HG02571 (cell line): ENCODE measurements around the gene JMJD1C.
"Not testable (repeated sequence)": the region's sequence is repeated elsewhere in the genome, so short reads cannot be mapped to it uniquely, and the experiment has no call there.

ENCODE experiments used
- ATAC-seq: cut with Tn5 transposase; IDR thresholded peaks from one replicate; pipeline ENCODE4 v1.9.1; 2021; ENCODE audit warnings: mild to moderate bottlenecking, moderate library complexity; ENCODE audit not compliant: unreplicated experiment

Gene JMJD1C

GRCh38 chr10:63369711-63370110, 96.1 kb downstream of the JMJD1C start:
- ATAC-seq = no peak

DNA sequence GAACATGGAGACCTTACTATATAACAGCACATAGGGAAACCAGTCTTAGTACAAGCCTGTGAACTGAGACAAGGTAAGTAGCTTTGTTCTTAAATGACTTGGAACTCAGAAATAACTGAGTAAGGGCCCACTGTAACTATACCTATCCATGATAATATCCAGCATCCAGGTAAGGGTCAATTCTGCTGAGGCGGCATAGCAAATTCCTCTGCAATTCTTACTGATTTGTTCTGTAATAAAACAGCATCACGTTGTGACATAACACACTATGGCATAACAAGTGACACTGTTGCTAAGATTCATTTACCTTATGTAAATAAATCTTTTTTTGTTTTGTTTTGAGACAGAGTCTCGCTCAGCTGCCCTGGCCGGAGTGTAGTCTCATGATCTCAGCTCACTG, 97.4 kb downstream of the JMJD1C start:
- ATAC-seq = no peak

DNA sequence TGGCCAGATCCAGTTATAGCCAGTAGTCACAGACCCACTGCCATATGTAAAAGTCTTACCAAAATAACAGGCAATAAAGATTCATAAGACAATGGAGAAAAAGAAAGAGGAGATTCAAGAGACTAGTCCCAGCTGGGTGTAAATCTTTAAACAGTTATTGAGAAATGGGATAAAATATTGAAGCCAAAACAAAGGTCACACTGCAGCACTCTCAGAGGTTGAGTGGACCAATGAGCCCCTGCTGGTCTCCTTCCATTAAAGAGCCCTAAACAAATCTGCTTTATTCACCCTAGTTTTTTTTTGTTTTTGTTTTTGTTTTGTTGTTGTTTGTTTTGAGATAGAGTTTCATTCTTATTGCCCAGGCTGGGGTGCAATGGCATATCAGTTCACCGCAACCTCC, 98.8 kb downstream of the JMJD1C start:
- ATAC-seq = no peak

- ATAC-seq = no peak
Observed at GRCh38 chr10:63365976-63366765, 99.6 kb downstream of the JMJD1C start.

DNA sequence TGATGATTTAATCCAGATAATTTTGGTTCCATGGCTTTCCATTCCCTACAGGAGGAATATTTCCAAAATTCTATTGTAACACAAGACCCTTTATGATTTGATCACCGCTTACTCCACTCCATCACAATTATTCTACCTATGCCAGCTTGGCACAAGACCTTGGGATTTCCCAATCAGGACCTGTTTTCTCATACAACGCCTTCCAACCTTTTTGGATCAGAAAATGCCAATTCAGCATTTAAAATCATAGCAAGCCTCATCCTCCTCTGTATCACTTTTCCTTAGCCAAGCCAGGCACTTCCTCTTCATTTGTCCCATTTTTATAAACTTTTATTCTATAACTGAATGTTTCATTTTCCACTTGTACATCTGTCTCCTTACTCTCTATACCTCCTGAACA, 100.9 kb downstream of the JMJD1C start:
- no peak for ATAC-seq

- no peak for ATAC-seq
Observed at GRCh38 chr10:63363951-63364350, 101.8 kb downstream of the JMJD1C start.

- ATAC-seq = no peak
Observed at GRCh38 chr10:63355682-63356081, 110.1 kb downstream of the JMJD1C start.

- no peak for ATAC-seq
Observed at GRCh38 chr10:63352976-63353375, 112.8 kb downstream of the JMJD1C start.

- no peak for ATAC-seq
Observed at GRCh38 chr10:63348245-63348850, 117.4 kb downstream of the JMJD1C start.

DNA sequence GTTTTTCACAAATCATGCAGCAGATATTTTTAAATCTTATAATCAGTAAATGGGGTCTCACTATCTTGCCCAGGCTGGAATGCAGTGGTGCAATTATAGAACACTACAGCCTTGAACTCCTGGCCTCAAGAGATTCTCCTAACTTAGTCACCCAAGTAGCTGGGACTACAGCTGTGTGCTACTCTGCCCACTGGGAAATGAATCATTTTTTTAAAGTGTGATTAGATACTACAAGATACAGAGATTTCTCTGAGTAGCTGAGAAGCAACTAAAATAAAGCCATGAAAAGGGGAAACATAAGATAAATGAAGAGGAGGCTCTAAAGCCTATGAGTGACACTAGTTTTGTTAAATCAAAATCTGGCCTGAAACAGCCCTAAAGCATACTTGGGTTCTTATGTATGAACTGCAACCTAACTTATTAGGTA, 119.7 kb downstream of the JMJD1C start:
- ATAC-seq = no peak

DNA sequence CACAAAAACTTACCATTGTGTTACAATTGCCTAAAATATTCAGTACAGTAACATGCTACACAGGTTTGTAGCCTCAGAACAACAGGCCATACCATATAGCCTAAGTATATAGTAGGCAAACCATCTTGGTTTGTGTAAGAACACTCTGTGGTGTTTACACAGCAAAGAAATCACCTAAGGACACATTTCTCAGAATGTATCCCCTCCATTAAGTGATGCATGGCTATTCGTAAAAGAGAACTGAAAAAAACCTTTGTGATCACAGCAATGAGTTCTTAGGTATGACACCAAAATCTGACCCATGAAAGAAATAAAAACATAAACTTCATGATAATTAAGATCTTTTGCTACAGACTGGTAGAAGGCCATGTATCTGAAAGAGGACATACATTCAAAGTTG, 121.5 kb downstream of the JMJD1C start:
- ATAC-seq = no peak

GRCh38 chr10:63343476-63343875, 122.3 kb downstream of the JMJD1C start:
- ATAC-seq = no peak

- not testable (repeated sequence) for ATAC-seq
Observed at GRCh38 chr10:63339640-63340039, 126.1 kb downstream of the JMJD1C start.

DNA sequence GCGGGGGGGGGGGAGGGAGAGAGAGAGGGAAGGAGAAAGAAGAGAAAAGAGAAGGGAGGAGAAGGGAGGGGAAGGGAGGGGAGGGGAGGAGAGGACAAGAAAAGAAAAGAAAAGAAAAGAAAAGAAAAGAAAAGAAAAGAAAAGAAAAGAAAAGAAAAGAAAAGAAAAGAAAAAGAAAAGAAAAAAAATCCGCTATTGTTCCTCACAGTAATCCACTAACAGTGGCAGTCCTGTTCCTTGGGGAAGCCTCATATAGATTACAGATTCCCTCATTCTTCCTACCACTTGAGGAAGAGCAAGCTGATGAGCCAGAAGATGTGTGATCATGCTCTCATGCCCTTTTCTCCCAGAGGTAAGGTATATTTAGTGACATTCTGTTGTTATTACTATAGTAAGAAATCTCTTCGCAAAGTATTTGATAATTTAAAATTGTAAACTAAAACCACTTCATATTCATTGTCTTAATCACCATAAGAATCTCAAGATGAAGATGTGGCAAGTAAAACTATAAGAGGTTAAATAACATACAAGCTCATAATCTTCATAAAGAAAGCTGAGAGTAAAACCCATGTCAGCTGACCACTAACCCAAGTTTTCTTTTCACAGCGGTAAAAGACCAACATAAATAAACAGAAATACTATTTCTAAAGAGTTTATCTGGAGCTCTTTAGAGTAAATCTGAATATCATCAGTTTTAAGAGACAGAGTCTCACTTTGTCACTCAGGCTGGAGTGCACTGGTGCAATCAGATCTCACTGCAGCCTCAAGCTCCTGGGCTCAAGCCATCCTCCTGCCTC, 128.1 kb downstream of the JMJD1C start:
- no peak for ATAC-seq

DNA sequence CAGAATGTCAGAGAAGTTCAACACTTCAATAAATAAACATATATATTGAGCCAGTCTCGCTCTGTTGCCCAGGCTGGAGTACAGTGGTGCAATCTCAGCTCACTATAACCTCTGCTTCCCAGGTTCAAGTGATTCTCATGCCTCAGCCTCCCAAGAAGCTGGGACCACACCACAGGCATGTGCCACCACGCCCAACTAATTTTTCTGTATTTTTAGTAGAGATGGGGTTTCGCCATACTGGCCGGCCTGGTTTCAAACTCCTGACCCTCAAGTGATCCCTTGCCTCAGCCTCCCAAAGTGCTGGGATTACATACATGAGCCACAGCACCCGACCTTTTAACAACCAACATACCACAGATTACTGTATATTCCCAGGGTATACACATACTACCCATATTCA, 134.2 kb downstream of the JMJD1C start:
- no peak for ATAC-seq

DNA sequence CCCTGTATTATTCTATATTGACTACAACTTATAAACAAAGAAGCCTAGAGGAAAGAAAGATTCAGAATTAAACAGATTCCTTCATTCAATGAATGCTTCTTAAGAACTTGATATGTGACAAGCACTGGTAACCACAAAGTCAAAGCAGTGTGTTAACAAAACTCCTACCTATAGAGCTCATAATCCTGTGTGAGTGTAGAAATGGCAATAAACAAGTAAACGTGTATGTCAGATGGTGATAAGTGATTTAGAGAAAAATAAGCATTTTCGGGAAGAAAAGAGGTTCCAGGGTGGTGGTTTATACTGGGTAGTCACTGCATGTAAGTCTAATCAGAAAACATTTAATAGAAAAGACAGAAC, 141.3 kb downstream of the JMJD1C start:
- no peak for ATAC-seq

- ATAC-seq = no peak
Observed at GRCh38 chr10:63323701-63324494, 141.9 kb downstream of the JMJD1C start.

DNA sequence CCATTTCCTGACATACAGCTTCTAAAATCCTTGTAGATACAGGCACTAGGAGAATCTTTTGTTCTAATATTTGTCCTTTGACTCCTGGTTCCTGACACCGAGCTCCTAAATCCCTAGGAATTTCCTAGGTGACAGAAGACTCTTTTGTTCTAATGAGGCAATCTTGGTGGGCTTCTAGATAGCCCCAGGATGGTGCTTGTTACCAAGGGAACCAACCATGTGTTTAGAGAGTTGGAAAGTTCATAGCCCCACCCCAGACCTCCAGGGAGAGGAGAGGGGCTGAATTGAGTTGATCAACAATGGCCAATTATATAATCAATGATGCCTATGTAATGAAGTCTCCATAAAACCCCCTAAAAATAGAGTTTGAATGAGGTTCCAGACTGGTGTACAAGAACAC, 145.1 kb downstream of the JMJD1C start:
- no peak for ATAC-seq

DNA sequence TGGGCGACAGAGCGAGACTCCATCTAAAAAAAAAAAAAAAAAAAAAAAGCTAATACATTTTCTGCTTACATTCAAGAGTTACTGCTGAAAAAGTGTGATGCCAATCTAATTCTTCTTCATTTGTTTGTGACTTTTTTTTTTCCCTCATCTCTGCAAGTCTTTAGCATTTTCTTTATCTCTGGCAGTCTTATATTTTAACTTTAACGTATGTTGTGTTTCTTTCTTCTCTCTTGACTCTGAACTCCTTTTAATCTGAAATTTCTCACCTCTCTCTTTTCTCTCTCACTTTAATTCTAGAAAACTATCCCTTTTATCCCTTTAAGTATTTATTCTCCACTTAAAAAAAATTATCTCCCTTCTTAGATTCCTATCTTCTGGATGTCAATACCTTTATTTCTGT, 146.5 kb downstream of the JMJD1C start:
- ATAC-seq = no peak

DNA sequence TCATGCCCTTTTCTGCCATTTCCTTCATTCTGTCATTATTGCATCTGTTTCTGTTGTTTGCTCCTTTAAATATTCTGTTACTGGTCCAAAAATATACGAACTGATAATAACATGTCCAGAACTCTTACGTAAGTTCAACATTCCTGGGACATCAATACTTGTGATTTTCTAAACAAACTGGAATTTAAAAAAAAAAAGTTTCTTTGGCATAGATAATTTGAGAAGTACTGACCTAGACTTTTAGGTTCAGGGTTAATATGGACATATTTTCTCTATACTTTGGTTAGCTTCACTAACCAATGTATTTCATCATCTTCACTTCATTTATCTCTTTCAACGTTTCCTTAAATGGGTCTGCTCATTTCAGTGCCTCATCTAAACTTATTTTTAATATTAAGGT, 147.3 kb downstream of the JMJD1C start:
- ATAC-seq = no peak

DNA sequence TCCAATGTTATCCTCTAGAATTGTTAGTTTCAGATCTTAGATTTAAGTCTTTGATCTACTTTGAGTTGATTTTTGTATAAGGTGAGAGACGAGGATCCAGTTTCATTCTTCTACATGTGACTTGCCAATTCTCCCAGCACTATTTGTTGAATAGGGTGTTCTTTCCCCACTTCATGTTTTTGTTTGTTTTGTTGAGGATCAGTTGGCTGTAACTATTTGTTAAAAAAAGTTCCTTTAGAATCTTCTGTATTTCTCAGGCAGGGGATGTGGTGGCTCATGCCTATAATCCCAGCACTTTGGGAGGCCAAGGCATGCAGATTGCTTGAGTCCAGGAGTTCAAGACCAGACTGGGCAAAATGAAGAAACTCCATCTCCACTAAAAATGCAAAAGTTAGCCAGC, 151.8 kb downstream of the JMJD1C start:
- no peak for ATAC-seq
